GM18870 (cell line): Measurements from ENCODE around the gene PTPN1.
A peak's percentile ranks its signal among the peaks of the same experiment; 100 is the strongest.
"Not testable (repeated sequence)": the region's sequence is repeated elsewhere in the genome, so short reads cannot be mapped to it uniquely, and the experiment has no call there.

Experiments used
- ATAC-seq: cut with Tn5 transposase; IDR thresholded peaks from one replicate; pipeline ENCODE4 v1.9.1; 2021; ENCODE audit warnings: moderate library complexity; ENCODE audit not compliant: unreplicated experiment

The PTPN1 gene

DNA sequence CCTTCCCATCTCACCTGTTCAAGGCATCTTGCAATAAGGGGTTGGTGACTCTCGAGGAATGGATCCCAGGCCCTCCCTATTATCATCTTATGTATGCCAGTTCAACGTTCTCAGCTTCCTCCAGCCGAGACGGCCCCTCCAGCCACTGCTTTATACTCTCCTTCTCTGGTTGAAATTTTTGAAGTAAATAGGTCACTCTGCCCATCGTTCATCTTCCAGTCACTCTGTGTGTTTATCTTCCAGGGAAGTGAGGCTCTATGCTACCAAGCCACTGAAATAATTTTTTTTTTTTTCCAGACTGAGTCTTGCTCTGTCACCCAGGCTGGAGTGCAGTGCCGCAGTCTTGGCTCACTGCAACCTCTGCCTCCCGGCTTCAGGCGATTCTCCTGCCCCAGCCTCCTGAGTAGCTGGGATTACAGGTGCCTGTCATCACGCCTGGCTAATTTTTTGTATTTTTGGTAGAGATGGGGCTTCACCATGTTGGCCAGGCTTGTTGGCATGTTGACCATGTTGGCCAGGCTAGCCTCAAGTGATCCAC lies 17.0 kb downstream of the PTPN1 start:
- no peak for ATAC-seq

DNA sequence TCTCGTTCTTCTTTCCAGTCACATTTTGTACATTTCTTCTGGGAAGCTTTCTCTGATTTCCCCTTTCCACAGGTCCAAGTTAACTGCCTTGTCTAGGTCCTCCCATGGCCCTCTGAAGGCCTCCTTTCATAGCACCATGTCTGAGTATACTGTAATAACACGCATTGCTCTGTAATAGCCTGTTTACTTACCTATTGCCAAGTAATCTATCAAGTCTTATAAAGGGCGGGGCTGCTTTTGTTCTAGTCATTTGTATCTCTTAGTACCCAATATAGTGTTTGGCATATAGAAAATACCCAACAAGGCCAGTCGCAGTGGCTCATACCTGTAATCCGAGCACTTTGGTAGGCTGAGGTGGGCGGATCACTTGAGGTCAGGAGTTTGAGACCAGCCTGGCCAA lies 17.9 kb downstream of the PTPN1 start:
- no peak for ATAC-seq

DNA sequence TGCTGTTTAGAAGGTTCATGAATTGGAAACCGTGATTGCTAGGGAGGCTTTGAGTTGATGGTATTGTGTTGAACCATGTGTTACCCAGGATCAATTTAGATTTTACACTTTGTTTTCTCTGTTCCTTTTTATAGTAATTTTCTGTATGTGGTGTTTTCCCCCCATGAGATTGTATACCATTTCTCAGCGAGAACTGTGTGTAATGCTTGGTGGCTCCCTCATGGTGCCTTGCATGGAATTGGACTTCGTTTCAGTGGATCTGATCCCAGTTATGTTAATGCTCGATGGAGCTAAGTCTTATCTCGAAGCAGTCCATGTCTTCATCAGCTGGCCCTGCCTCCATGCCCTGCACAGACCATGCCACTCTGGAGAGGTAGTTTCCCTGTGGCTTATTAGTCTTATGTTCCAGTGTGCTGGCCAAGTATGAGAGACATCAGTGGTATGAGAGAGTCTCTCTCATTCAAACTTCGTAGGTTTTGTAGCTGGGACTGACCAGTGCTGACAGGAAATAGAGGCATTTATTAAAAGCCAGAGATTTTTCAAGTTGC lies 18.7 kb downstream of the PTPN1 start:
- peak; percentile 48 for ATAC-seq

DNA sequence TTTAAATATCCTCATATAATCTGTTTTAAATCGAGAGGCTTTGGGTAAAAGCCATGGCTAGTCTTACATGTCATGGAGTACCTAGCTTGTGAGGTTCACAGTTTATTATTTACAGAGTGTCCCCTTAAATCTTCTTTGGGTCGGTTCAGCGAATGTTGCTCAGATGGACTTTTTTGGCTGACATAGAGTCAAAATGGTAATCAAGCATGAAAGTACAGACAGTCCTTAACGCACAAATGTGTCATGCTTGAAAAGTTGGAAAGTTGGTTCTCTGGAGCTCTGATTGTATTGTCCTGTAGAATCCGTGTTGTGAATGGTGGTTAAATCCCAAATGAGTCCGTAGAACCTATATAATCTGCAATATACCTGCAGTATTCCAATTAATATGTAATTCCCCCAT lies 22.0 kb downstream of the PTPN1 start:
- no peak for ATAC-seq

DNA sequence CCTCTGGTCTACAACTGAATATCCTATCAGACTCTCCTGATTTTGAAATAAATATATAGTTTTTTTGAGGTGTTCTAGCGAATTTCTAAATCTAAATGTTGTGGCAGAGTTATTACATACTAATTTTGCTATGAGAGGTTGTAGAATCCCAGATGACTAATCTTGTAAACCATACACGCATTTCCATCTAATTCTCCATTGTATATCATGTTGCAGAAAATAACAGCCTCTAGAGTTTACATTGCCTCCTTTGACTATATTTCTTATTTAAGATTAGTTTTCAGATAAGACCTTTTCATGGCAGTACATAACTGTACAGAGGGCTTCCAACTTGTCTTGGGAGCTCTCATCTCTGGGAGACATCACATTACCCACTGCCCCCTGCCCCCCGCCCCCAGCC lies 22.9 kb downstream of the PTPN1 start:
- ATAC-seq = no peak

DNA sequence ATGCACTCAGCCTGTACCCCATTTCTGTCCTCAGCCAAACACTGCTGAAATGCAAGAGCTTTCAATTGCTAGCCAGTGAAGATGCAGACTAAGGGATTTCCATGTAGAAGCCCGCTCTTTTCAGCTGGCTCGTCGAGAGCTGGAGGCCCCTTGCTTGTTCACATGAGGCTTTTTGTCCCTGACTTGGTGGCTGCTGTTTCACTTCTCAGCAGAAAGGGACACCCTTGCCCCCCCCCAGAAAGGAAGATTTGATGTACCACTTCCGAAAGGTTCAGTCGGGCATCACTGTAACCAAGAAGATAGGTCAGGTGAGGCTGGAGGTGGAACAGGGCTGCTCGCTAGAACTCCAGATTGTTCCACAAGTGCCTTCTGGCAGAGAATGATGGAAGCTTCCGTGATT lies 23.3 kb downstream of the PTPN1 start:
- no peak for ATAC-seq

DNA sequence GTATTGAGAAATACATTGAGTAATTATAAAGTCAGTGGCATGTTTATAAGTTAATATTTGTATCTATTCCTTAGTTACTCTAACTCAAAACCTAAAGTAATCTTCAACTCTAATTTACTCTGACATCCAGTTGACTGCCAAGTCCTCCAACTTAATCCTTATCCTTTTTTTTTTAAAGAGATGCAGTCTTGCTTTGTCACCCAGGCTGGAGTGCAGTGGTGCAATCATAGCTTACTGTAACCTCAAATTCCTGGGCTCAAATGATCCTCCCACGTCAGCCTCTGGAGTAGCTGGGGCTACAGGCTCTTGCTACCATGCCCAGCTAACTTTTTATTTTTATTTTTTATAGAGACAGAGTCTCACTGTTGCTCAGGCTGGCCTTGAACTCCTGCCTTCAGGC lies 24.4 kb downstream of the PTPN1 start:
- ATAC-seq = no peak

DNA sequence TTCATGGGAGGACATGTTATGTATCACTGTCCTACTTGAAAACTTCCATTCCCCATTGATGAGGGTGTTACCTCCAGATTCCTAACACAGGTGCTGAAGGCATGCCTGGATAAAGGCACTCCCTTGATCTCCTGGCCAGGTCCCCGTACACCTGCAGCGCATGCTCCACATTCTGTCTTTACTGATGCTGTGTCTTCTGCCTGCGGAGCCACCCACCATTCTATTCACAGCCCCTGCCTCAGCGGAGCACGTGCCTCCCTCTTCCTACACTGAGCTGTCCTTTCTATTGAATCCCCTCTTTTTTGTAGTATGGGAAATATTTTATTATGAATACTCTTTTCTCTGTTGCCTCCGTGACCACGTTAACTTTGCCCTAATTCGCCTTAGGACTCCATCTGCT lies 25.0 kb downstream of the PTPN1 start:
- no peak for ATAC-seq

DNA sequence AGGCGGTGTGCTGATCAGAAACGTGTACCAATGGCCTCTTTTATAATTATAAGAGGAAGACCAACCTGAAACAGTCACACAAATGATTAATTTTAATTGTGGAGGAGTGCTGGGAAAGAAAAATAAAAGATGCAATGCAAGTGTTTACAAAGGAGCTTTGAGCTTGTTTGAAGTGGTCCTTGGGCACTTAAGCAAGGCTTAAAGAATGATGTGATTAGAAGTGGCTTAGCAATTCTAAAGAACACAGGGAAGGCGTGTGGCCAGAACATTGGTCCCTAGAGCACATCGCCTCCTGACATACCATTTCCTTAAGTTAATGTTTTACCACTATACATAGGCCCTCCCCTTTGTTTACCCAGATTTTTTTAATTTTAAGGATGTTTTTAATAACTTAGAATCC lies 26.1 kb downstream of the PTPN1 start:
- no peak for ATAC-seq

DNA sequence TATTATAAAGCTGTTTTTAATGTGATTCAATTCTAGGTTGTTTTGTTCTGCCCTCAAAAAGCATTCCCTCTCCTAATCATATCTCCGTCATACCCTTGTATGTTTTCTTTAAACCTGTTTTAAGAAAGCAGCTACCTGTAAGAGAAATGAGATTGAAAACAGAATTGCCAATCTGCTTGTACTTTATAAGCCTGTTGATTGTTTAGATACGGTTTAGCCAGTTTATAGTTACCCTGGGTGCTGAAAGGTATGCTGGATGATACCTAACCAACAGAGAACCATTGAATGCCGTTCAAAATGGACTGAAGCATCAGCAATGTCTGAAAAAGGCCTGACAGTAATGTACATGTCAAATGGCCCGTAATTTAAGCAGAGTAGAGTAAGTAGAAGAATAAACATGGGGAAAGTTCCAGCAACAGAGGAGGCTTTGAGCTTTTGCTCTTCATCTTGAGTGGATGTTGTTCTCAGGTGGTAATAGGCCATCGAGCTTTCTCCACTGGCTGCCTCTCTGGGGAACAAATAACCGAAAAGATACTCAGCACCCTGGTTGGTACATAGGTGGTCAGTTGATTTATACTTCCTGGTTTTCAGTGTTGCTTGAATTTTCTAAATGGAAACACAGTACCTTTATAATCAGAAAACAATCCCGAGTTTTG lies 27.5 kb downstream of the PTPN1 start:
- ATAC-seq = no peak

DNA sequence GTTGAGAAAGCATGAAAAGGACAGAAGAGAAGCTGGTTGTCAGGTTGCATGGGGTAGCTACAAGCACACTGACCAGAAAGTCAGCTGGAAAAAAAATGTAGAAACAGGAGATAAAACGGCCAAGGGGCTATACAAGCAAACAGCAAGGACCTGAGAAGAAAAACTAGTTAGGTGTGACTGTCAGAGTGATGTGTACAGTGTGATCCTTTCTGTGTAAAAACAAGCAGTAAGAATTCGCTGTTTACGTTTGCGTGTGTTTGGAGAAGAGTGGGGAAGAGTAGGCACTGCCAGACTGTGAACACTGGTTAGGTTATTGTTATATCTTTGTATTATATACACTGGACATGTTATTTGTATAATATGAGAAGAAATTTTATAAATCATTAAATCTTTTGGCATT lies 28.1 kb downstream of the PTPN1 start:
- no peak for ATAC-seq

DNA sequence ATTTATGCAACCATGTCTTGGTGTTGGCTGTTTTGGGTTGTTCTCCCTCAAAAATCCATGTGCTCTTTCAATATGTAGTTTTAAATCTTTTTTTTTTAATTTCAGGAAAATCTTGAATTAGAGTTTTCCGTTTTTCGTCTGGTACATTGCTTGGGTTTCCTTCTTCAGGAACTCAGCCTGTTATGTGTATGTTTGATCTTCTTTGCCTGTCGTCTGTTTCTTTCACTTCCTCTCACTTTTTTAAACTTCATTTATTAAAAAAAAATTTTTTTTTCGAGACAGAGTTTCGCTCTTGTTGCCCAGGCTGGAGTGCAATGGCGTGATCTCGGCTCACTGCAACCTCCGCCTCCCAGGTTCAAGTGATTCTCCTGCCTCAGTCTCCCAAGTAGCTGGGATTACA lies 29.6 kb downstream of the PTPN1 start:
- not testable (repeated sequence) for ATAC-seq

DNA sequence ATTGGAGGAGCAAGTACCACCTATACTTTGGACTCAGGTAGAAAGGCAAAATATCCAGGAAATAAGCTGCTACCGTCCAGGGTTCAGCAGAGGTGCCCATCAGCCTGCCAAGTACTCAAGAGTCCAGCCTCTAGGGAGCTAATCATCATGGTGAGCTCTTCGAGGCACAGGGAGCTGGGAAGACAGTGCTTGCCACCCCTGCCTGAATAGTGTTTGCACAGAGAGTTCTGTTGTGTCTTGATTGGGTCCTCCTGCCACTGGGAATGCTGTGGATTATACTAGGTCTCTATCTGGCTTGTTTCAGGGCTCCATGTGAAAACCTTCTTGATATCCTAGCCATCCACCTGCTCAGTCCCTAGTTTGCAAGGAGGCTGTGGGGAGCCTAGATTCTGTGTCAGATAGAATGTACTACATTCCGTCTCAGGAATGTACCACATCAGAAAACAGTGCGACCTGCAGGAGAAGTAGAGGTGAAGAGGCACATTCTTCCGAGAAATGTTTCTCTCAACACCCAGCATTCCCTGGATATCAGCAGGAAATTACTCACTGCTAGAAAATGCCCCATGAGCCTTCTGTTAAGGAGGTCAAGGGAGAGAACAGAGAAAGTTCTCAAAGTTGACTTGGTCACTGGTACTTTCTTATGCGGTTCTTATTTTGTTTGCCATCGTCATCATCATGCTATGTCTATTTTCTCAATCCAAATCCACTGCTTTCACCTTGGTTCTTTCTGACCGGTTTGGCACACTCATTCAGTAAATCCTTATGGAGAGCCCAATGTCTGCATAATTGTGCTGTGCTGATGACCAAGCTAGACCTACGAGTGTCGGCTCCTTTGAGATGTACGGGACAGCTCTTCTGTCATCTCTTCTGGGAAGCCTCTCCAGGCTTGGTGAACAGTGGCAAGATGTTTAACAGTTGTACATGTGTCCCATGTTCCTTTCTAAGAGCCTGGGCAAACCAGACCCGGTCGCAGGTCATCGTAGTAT lies 30.7 kb downstream of the PTPN1 start:
- ATAC-seq = no peak

DNA sequence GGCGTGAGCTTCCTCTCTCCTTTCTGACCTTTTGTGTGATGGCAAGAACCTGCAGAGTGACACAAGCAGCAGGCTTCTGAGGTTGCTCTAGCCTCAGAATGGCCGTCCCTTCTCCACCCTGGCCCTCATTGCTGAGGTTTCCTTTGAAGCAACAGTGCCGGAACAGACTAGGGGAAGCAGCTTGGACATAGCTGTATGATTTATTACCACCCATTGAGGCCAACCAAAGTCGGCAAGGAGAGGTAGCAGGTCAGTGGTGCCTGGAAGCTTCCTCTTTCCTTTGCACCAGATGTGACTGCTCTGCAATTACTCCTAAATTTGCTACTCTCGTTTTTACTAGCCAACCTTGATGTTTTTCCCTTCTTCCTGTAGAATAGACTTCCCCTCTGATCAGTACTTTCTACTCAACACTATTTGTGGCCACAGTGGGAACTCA lies 31.4 kb downstream of the PTPN1 start:
- ATAC-seq = no peak

DNA sequence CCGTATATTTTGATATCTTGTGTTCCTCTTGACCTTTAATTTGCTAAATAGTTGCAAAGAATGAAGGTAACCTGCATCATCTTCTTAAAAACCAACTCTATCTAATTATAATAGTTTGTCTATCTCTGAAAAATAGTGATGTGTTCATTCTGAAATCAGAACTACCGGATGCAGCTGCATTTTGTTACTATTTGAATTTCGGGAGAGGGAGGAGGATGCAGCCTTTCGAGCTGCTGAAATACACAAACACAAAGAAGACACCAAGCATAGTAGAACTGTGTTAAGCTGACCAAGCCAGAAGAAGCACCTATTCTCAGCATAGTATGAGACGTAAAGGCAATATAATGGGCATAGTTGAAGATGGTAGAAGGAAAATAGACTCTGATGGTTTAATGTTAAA lies 33.1 kb downstream of the PTPN1 start:
- ATAC-seq = no peak

DNA sequence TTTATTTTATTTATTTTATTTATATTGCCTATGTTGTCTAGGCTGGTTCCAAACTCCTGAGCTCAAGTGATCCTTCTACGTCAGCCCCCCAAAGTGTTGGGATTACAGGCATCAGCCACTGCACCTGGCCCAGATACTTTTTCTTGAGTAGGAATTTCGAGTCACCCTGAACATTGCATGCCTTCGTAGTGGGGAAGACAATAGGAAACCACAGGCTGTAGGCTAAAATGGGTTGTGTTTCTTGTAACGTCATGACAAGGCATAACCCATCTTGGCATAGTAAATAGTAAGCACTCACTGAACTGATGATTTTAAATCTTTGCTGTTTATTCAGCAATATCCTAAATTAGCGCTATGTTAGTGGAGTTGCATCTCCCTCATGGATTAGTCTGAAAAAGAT lies 34.9 kb downstream of the PTPN1 start:
- ATAC-seq = no peak

DNA sequence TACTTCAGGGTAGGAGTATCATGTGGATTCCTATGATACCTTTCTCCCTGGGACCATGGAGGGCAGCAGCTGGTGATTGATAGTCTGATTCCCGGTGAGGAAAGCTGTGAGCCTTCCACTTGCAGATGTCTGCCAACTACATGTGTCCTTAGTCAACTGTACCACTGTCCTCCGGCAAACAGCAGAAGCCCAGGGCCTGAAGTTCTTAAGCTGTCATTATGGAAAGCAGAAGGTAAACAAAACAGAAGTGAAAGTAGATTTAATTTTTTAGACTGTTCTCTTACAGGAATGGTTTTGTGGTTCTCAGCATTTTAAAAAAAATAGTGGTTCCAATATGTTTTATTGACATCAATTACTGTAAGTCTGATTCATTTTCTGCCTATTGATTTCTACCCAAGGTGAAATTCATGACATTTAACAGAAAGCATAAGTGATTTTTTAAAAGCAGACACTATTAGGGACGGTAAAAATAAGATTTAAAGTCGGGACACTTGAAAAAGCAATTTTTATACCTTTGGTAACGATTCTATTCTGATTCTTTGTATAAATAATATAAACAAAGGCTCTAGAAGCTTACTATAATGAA lies 36.6 kb downstream of the PTPN1 start:
- ATAC-seq = peak; percentile 62

DNA sequence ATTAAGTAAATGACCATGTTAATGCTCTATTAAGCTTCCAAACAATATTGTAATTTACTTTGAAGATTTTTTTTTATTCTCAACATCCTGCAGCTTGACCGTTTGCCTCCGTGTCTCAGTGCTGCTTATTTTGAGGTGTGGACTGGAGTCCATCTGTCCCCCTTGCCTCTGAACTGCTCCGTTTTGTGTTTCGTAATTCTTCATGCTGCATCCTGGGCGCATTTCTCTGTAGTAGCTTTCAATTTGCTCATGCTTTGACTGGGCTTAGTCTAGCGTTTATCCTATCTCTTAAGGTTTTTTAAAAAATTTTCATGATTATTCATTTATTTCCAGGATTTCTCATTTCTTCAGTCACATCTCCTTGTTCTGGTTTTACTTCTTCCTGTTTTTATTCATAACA lies 37.8 kb downstream of the PTPN1 start:
- ATAC-seq = no peak

DNA sequence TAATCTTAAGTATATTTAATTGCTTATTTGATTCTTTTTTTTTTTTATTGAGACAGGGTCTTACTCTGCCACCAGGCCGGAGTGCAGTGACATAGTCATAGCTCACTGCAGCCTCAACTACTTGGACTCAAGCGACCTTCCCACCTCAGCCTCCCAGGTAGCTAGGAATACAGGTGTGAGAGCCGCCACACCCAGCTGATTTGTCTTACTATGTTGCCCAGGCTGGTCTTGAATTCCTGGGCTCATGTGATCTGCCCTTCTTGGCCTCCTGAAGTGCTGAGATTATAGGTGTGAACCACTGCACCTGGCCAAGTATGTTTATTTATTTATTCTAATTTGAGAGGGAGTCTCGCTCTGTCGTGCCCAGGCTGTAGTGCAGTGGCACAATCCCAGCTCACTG lies 38.2 kb downstream of the PTPN1 start:
- ATAC-seq = no peak

DNA sequence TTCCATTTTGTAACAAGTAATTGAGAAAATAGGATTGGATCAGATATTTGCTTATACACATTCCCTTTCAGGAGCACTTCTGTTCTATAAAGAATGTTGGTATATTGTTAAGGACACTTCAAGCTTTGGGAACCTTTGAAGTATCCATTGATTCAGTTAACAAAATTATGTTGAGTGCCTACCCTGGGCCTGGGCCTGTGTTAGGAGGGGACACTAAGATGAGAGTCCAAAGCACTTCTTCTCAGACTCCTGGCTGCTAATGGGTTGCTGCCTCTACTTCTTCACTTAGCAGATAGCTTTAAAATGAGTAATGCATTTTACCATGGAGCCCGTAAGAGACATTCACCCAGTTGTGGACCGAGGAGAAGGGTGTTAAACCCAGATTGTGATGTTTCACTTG lies 40.3 kb downstream of the PTPN1 start:
- ATAC-seq = no peak

DNA sequence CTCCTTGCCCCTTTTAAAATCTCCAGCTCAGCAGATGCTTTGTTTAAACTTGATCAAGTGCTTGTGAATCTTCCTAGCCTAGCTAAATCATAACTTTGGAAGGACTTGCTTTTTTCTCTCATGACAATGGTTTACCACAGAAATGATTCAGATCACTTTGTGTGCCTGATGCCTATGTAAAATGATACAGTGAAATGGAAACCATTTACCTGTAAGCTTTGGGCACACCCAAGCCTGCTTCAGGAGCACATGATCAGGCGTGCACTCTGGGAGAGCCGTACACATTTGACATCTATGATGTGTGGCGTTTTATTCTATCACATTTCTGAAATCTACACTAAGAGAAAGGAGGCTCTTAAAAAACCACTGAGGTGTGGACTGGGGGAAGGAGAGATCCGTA lies 41.1 kb downstream of the PTPN1 start:
- no peak for ATAC-seq
